ENCODE measurements around the gene GRM3. TPM values are rescaled to one million over a fixed set of nuclear protein-coding genes. Genes with fewer than 3 reads are reported as not detected.

Gene GRM3
- total and polyA plus RNA-seq, 2 of the 8 experiments (the other 6 are each of a cell fraction or from before 2014, with no cell fraction given), result 3.1 to 4.2 TPM

DNA sequence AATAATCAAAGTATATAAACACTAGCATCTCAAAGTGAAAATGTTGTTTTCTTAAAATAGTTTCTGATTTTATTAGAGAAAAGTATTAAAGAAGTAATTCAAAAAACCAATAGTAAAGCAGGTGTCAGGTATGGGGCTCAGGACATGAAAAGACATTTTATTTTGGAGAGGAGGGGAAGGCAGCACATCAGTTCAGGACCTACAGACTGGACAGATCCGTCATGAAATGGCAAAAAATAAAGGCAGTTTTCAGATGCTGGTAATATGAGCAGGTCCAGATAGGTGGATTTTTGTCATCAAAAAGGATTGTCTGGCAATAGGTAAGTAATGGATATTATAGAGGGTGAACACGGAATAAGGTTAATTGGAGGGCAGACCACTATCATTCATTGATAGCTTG lies 49.0 kb downstream of the GRM3 start:
- no peaks in the 10 kb centered on the region for H3K9me3 ChIP-seq (ENCODE audit: insufficient read depth in 2 of 2, low read depth in 1 of 2, low read length in 1 of 2)
- DNase-seq (ENCODE audit: low read depth in 1 of 2, low spot score in 2 of 2) (no peak), FAIRE-seq (no peak)
- no peak overlapping the region for H4K91ac ChIP-seq (replicated peaks; ENCODE audit: insufficient read length, low read length)
- no peak overlapping the region for H3K4me2 ChIP-seq (ENCODE audit: insufficient read depth in 1 of 2, low read depth in 2 of 2, low read length in 2 of 2)
- H3K79me2 ChIP-seq (ENCODE audit: control insufficient read depth in 1 of 2, insufficient read depth in 2 of 2, low read length in 2 of 2), result no peaks in the 10 kb centered on the region
- H3K36me3 ChIP-seq (ENCODE audit: control insufficient read depth in 2 of 4, insufficient read depth in 4 of 4, low read length in 3 of 4), result no peaks in the 10 kb centered on the region
- no peak overlapping the region for H3K56ac ChIP-seq (replicated peaks; ENCODE audit: insufficient read length, low read depth, low read length)
- no peaks in the 10 kb centered on the region for H3K4me1 ChIP-seq (replicated peaks in 1 of 4; ENCODE audit: control insufficient read depth in 3 of 4, insufficient read depth in 4 of 4, low read length in 3 of 4)
- H3K18ac ChIP-seq (ENCODE audit: extremely low read depth, low read length), result no peak overlapping the region
- no peaks in the 10 kb centered on the region for H3K79me1 ChIP-seq (ENCODE audit: low read depth, low read length)
- no peak overlapping the region for H3K4me3 ChIP-seq (ENCODE audit: extremely low read depth in 1 of 4, insufficient read depth in 2 of 4, low read depth in 3 of 4, low read length in 4 of 4)
- H3K4ac ChIP-seq (replicated peaks; ENCODE audit: insufficient read length, low read depth, low read length), result no peak overlapping the region
- no peak overlapping the region for H2BK5ac ChIP-seq (ENCODE audit: low read depth, low read length)
- 92% methylated on average over 2 of the region's 2 CpGs; no CpG with 5 or more reads in 1 of the 2 experiments for WGBS, 2 experiments (ENCODE audit: extremely low coverage in 1 of 2, insufficient coverage in 1 of 2, insufficient read length in 1 of 2, insufficient replicate concordance in 2 of 2, low coverage in 1 of 2, low lambda C conversion rate in 2 of 2, missing lambda C conversion rate in 1 of 2)
- ChIA-PET CTCF (ENCODE audit: partially characterized antibody) (interaction anchor here (1.2 kb wide), 1 partner anchor 49 kb away, joined by 4 read pairs; the partner anchor contains the start of gene GRM3), POLR2A (ENCODE audit: partially characterized antibody) (no interaction called here)
- H3K9ac ChIP-seq (replicated peaks in 1 of 4; ENCODE audit: extremely low read depth in 1 of 4, low read depth in 3 of 4, low read length in 3 of 4), result no peak overlapping the region
- H3K27ac ChIP-seq (ENCODE audit: low read depth, low read length), result no peak overlapping the region
- no peak overlapping the region for H2BK12ac ChIP-seq (ENCODE audit: low read depth, low read length)
- no peak overlapping the region for H2BK20ac ChIP-seq (ENCODE audit: low read length)
- no peak overlapping the region for H4K8ac ChIP-seq (ENCODE audit: extremely low read depth, insufficient read depth, low read length)
- H2AK5ac ChIP-seq (ENCODE audit: low read depth, low read length), result no peak overlapping the region
- H4K20me1 ChIP-seq (replicated peaks in 1 of 2; ENCODE audit: control insufficient read depth in 1 of 2, insufficient read depth in 2 of 2, low read length in 2 of 2), result no peaks in the 10 kb centered on the region
- H2BK15ac ChIP-seq (ENCODE audit: low read length), result no peak overlapping the region
- H2AFZ ChIP-seq (ENCODE audit: low read length), result no peak overlapping the region
- no peak overlapping the region for H3K14ac ChIP-seq (ENCODE audit: insufficient read length)
- H4K5ac ChIP-seq (ENCODE audit: insufficient read length, low read depth, low read length), result no peak overlapping the region
- H3K27me3 ChIP-seq (replicated peaks in 1 of 4; ENCODE audit: control insufficient read depth in 3 of 4, extremely low read depth in 1 of 4, insufficient read depth in 3 of 4, low read length in 3 of 4), result no peaks in the 10 kb centered on the region
- no peak overlapping the region for H2BK120ac ChIP-seq (replicated peaks; ENCODE audit: low read depth, low read length)
- no peaks in the 10 kb centered on the region for H3K23me2 ChIP-seq (ENCODE audit: low read depth, low read length)
- TF ChIP-seq ASH2L (IDR thresholded peaks at IDR 0.05; ENCODE audit: low read length) (no peak), BACH1 (IDR thresholded peaks at IDR 0.05; ENCODE audit: low read length) (no peak)
- no peak overlapping the region for H3K23ac ChIP-seq (ENCODE audit: insufficient read length)

All from H1 (cell line).